22Rv1 (cell line): ENCODE data around the gene ALG1.
A peak's percentile ranks its signal among the peaks of the same experiment; 100 is the strongest.

Experiments
- CTCF ChIP-seq: fragments of 450-650 bp; IDR thresholded peaks from 2 replicates; pipeline ENCODE4 v1.5.1; 2017; ENCODE audit warnings: mild to moderate bottlenecking
- ZFX ChIP-seq: fragments of 450-650 bp; IDR thresholded peaks from 2 replicates; pipeline ENCODE4 v1.6.1; 2017; ENCODE audit warnings: antibody characterized with exemption, borderline replicate concordance

DNA sequence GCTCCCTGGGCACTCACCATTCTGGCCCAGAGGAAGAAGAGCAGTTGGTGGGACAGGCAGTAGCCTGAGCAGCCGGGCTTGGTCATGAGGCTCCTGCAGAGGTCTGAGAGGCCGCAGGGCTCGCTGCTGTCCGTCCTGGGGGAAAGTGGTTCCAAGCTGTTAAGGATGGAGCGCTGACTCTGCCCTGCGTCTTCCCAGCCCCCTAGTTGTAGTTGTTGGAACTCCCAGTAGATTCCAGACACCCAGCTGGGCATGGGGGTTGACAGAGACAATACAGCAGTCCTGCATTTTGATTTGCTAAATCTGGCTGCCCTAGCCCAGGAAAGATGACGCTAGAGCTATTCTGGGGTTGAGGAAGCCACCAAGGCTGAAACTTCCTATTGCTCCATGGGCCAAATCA is 13.2 kb upstream of the ALG1 start:
- 0 out of 2 replicates have a peak, but pooled peaks have one; percentile 14 for TF ChIP-seq CTCF
- TF ChIP-seq ZFX = no peak
